HEK293 (cell line): ENCODE results near the gene MAGEB17.

Experiments used
- REST ChIP-seq: fragments of 450-650 bp; formaldehyde crosslinking; IDR thresholded peaks from 2 replicates; pipeline ENCODE4 v1.5.1; 2016; ENCODE audit warnings: missing biosample characterization, missing genetic modification characterization
- SALL2 ChIP-seq: fragments of 450-650 bp; formaldehyde crosslinking; IDR thresholded peaks from 2 replicates; pipeline ENCODE4 v1.5.0; 2017; ENCODE audit warnings: missing biosample characterization, mild to moderate bottlenecking, missing genetic modification characterization, borderline replicate concordance
- ZNF248 ChIP-seq: fragments of 450-650 bp; formaldehyde crosslinking; IDR thresholded peaks from 2 replicates; pipeline ENCODE4 v1.5.1; 2017; ENCODE audit warnings: missing biosample characterization, missing genetic modification characterization
- ZNF341 ChIP-seq: fragments of 450-650 bp; formaldehyde crosslinking; IDR thresholded peaks from 2 replicates; pipeline ENCODE4; 2016; ENCODE audit warnings: low read depth, missing biosample characterization, missing genetic modification characterization
- ZNF510 ChIP-seq: fragments of 450-650 bp; formaldehyde crosslinking; IDR thresholded peaks from 2 replicates; pipeline ENCODE4 v1.5.1; 2018; ENCODE audit warnings: mild to moderate bottlenecking, missing genetic modification characterization, missing biosample characterization; ENCODE audit not compliant: insufficient replicate concordance

- no peak for TF ChIP-seq SALL2
- no peak for TF ChIP-seq ZNF341 (tag by site-specific recombination)
- no peak for TF ChIP-seq ZNF248 (tag by site-specific recombination)
- no peak for TF ChIP-seq REST (tag by site-specific recombination)
- no peak for TF ChIP-seq ZNF510
Measured at GRCh38 chrX:16125520-16126149, 41.6 kb upstream of the MAGEB17 start.
